NCI-H128 (cell line): ENCODE measurements around the gene ZNF37A.
"Not testable (repeated sequence)": the region's sequence is repeated elsewhere in the genome, so short reads cannot be mapped to it uniquely, and the experiment has no call there.

ENCODE experiments used
- DNase-seq: peaks from one replicate; lab custom pipeline; 2025; ENCODE audit not compliant: unreplicated experiment; lab: John Stamatoyannopoulos, UW

ZNF37A gene

DNA sequence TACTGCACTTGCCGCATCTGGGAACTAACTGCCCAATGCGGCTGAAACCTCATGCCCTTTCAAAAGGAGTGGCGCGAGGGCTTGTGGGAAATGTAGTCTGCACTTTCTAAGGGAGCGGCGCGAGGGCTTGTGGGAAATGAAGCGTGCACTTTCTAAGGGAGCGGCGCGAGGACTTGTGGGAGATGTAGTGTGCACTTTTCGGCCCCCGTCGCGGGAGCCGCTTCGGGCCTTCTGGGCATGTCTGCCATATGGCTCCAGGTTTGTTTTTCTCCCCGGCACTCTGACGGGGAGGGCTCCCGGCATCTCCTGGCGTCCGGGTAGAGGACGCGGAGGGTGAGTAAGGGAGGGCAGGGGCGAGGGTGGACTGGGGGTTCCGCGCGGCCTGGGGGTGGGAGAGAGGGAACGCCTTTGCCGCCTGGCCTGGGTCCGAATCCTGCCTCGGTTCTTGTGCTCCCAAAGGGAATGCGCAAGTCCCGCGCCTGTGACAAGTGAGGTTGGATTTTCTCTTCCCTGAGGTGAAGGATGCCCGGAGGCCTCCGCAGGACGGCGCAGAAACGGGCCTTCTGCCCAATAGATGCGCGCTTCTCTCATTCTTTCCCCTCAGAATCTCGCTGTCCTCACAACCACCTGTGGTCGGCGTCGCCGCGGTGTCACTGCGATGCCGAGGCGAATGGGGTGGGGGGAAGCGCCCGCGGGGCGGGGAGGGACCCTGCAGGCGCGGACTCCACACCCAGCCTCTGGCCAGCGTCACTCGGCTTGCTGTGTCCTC lies at the start of gene ZNF37A:
Gene ZNF37A, plus strand, starts transcription at position 180 of the 769 bp plus-strand sequence. CDS start 2,281 bp downstream, outside the sequence.
- DNase-seq: peak; percentile 57

DNA sequence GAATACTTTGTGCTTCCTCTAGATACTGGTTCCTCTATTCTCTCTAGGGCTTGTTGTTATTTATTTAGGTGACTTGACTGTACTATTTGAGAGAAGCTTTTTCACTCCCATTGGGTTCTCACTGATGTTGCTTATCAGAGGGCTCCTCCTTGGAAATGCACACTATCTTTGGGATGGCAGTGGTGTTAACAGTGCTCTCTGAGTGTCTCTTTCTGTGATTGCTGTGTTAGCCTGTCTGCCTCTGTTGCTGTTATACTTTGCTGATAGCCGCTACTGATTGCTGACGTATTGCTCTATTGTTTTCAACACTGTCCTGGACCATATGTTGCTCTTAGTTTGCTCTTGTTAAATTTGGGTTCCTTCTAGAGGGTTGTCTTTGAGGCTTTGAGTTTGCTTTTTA lies 49.0 kb upstream of the ZNF37A start:
- DNase-seq: no peak

DNA sequence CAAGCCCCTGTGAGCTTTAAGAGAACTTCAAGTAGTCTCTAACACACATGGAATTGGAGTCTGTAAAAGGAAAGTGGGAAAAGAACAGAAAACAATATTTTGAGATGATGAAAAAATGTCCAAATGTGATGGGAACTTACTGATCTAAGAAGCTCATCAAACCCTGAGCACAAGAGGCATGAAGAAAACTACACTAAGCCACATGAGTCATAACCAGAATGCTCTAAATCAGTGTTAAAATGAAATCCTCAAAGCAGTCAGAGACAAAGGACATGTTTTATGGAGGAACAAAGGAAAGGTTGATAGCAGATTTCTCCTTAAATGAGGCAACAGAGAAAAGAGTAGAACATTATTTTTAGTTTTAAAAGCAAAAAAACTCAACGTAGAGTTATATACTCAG lies 46.5 kb upstream of the ZNF37A start:
- DNase-seq: no peak

DNA sequence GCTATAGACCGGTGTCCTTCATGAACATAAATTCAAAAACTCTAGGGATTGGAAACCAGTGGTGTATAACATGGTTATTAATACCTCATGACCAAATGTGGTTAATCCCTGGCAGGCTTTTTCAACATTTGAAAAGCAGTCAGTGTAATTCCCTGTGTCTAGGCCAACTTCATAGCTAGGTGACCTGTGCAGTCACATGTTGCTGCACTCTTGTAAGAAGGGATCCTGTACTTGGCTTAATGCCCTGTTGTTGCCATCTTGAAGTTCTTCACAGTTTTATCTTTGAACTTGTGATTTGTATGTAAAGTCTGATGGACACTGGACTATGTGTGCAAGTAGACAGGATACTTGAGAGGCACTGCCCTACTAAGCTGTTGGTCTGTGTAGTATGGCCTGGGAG lies 43.9 kb upstream of the ZNF37A start:
- no peak for DNase-seq

DNA sequence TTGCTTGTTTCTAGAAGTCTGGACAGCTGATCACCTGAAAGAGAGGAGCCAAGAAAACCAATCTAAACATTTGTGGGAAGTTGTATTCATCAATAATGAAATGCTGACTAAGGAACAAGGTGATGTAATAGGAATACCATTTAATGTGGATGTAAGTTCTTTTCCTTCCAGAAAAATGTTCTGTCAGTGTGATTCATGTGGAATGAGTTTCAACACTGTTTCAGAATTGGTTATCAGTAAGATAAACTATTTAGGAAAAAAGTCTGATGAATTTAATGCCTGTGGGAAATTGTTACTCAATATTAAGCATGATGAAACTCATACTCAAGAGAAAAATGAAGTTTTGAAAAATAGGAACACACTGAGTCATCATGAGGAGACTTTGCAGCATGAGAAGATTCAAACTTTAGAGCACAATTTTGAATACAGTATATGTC lies 39.8 kb upstream of the ZNF37A start:
- DNase-seq: no peak

DNA sequence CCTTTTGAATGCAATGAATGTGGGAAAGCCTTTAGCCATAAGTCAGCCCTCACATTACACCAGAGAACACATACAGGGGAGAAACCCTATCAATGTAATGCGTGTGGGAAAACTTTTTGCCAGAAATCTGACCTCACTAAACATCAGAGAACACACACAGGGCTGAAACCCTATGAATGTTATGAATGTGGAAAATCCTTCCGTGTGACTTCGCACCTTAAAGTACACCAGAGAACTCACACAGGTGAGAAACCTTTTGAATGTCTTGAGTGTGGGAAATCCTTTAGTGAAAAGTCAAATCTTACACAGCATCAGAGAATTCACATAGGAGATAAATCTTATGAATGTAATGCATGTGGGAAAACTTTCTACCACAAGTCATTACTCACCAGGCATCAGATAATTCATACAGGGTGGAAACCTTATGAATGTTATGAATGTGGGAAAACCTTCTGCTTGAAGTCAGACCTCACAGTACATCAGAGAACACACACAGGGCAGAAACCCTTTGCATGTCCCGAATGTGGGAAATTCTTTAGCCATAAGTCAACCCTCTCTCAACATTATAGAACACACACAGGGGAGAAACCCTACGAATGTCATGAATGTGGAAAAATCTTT lies 38.8 kb upstream of the ZNF37A start:
- not testable (repeated sequence) for DNase-seq

DNA sequence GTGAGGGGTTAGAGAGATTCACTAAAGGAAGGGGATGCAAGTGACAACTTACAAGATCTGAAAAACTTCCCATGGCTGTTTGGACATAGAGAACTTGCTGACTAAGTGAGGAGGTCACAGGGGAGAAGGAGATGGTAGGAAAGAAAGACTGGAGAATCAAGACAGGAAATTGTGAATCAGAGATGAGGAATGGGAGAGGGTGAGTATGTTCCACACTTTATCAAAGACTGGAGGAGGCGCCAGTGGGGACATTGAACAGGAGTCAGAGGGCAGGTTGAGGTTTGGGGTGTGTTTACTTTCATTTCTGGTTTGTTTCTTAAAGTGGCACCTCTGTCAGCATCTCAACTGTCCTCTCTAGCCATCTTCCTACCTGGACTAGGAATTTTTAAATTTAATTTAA lies 24.5 kb upstream of the ZNF37A start:
- DNase-seq: not testable (repeated sequence)

DNA sequence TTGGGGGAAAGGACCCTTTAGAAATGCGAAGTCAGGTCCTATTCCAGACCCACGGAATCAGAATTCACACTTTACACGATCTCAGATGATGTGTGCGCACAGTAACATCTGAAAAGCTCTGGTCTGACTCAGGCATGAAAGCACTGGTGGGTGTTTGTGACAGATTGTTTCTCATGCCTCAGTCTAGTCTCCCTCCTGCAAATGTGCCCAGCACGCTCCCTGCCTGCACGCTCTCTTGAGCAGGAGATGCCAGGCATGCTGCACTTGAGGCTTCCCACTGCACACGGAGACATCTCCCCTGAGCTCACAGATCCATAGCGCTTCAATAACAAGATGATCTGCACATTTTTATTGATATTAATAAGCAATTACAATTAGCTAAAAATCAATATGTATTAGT lies 23.6 kb upstream of the ZNF37A start:
- no peak for DNase-seq

DNA sequence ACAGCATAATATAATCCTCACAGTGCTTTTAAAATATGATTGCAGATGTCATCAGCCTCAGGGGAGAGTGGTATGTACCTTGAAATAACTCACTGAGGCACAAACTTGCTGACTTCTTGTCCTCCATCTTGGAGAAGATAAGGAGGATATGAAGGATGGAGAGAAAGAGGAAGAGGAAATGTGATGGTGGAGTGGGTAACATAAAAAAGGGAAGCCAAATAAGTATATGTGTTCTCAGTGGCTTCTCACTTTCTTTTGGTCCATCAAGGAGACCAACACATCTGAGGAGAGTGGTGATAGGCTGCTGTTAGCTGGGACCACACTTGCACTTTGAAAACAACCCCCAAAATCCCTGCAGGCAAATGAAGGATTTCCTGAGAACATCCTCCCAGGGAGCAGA lies 21.6 kb upstream of the ZNF37A start:
- DNase-seq: no peak

DNA sequence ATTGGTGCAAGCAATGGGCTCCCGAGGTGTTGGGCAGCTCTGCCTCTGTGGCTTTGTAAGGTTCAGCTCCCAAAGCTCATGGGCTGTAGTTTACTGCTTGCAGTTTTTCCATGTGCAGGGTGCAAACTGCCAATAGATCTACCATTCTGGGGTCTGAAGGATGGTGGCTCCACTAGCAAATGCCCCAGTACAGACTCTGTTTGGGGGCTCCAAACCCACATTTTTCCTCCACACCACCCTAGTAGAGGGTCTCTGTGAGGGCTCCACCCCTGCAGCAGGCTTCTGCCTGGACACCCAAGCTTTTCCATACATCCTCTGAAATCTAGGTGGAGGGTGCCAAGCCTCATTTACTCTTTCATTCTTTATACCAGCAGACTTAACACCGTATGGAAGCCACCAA lies 17.4 kb upstream of the ZNF37A start:
- DNase-seq: no peak

DNA sequence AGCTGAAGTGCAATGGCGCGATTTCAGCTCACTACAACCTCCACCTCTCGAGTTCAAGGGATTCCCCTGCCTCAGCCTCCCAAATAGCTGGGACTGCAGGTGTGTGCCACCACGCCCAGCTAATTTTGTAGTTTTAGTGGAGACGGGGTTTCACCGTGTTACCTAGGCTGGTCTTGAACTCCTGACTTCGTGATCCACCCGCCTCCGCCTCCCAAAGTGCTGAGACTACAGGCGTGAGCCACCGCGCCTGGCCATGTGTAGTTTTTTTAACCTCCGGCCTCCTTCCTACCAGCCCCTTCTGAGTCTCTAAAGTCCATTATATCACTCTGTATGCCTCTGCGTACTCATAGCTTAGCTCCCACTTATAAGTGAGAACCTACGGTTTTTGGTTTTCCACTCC lies 819 bp upstream of the ZNF37A start:
- not testable (repeated sequence) for DNase-seq

DNA sequence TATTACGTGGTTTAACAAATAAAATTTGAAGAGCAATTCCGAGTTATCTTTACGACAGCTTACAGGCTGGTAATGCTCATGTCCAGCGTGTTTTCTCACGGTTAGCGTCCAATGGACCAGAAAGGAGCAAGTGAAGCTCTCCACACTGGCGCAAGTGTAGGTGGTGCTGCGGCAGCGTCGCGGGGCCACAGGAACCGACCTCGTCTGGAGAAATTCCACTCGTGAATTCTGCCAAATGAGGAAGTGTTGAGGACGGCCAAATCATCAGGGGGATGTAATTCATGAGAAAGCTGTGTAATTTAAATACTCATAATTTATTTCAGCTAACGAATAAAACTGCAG lies 350 bp upstream of the ZNF37A start:
- no peak for DNase-seq

DNA sequence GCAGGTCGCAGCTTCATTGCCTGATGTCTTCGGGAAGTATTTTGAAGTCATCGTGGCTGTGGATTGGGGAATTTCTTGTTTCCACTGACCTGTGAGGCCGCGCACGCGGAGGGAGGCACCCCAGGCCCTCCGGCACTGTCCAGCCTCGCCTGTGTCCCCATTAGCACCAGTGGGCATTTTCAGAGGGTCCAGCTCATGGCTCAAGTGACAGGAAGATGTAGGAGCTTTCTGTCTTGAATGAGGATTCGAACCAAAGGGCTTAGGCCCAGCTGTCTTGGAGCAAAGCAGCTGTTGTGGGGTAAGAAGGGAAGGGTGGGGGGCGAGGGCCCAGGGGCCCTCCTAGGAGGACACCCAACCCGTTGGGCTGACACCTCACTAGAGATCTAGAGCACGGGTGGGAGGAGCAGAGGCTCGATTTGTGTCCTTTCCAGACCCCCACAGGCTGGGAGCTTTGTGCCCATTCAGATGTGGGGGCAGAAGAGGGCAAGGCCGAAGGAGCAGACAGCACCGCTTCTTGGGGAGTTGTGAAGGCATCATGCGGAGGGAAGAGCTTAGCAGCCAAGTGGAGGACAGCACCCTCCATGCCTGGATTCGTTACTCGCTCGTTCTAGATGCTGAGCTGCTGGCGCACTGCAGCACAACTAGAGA lies 914 bp downstream of the ZNF37A start:
- no peak for DNase-seq

DNA sequence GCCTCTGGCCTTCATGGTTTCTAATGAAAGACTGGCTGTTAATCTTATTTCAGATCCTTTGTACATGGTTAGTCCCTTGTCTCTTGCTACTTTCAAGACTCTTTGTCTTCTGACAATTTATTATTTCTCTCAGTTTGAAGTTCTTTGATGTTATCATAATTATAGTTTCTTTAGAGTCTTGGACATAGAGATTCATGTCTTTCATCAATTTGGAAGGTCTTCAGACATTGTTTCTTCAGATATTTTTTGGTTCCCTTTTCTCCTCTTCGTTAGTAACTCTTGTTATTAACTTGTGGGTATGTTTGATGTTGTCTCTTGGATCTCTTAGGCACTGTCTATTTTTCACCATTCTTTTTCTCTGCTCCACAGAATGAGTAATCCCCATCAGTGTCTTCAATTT lies 8.7 kb downstream of the ZNF37A start:
- no peak for DNase-seq

DNA sequence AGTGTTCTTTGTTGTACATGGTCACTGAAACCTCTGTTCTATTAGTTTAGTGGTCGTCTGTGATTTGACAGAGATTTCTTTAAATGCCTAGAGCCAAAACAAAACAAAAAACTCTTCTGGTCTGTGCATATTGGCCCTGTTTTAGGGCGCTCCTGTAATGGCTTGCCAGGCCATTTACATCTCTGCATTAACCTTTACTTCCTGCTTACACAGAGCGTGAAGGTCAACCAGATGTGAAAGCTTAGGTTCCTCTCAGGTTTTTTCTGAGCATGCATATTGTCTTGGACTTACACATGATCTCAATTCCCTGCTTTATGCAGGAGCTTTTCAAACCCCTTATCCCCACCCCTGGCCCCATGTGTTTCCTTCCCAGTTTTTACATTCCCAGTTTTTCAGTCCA lies 9.6 kb downstream of the ZNF37A start:
- no peak for DNase-seq

DNA sequence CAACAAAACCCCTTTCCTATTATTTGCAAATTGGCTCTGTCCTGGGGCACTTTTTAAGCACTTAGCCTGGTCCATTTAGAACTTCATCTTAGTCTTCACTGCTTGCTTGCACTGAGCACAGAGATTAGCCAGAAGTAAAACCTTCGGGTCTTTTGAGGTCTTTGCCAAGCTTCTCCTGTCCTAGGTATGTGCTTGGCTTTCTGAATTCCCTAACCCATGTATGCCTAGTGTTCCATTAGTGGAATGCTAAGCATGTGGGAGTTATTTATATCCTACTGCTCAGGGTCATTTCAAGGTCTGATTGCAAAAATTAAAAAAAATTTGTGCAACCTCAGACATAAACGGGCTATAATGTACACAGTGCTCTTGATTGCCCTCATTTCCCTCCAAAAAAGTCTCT lies 18.0 kb downstream of the ZNF37A start:
- no peak for DNase-seq

DNA sequence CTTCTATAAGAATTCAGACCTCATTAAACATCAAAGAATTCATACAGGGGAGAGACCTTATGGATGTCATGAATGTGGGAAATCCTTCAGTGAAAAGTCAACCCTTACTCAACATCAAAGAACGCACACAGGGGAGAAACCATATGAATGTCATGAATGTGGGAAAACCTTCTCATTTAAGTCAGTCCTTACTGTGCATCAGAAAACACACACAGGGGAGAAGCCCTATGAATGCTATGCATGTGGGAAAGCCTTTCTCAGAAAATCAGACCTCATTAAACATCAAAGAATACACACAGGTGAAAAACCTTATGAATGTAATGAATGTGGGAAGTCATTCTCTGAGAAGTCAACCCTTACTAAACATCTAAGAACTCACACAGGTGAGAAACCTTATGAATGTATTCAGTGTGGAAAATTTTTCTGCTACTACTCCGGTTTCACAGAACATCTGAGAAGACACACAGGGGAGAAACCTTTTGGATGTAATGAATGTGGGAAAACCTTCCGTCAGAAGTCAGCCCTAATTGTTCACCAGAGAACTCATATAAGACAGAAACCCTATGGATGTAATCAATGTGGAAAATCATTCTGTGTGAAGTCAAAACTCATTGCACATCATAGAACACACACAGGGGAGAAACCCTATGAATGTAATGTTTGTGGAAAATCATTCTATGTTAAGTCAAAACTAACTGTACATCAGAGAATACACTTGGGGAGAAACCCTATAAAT lies 24.1 kb downstream of the ZNF37A start:
- no peak for DNase-seq

DNA sequence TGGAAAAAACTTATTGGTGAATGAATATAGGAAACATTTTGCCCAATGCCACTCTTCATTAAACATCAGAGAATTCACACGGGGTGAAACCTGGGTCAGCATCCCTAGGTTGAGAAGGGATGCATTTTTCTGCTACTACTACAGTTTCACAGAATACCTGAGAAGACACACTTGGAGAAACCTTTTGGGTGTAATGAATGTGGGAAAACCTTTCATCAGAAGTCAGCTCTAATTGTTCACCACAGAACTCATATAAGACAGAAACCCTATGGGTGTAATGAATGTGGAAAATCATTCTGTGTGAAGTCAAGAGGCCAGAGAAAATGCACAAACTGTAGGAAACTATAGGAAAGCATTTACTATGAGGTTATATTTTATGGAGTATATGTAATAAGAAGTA lies 24.9 kb downstream of the ZNF37A start:
- DNase-seq: no peak

DNA sequence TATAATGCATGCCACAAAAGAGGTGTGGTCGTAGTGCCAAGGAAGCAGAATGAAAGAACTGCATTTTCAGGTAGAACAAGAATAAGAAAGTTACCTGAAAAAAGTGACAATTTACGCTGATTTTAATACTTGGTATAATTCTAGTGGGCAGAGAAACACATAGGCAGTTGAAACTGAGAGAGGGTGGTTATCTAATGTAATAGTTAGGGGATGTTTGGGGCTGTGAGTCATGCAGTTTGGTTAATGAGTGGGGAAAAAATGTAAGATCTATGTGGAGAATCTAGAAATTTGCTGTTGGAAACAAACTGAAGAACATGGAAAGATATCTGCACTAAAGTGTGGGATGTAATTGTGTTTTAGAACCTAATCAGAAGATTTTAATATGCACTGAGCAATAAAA lies 33.7 kb downstream of the ZNF37A start:
- no peak for DNase-seq

DNA sequence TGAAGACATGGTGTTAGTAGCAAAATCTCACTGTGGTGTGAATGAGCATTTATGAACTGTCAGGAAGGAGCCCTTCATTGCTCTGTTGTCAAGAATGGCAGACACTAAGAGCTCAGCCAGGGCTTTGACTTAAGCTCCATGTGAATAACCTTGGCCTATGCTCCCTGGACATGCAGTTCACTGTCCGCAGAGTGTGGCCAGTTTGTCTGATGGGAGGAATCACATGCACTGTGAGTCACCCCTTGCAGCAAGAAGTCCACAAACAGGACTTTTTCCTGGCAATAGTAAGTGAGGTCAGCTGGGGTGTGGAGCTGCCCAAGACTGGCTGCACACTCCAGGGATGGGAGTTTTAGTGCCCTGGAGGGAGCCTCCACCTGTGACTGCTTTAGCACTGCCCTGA lies 49.5 kb downstream of the ZNF37A start:
- no peak for DNase-seq

DNA sequence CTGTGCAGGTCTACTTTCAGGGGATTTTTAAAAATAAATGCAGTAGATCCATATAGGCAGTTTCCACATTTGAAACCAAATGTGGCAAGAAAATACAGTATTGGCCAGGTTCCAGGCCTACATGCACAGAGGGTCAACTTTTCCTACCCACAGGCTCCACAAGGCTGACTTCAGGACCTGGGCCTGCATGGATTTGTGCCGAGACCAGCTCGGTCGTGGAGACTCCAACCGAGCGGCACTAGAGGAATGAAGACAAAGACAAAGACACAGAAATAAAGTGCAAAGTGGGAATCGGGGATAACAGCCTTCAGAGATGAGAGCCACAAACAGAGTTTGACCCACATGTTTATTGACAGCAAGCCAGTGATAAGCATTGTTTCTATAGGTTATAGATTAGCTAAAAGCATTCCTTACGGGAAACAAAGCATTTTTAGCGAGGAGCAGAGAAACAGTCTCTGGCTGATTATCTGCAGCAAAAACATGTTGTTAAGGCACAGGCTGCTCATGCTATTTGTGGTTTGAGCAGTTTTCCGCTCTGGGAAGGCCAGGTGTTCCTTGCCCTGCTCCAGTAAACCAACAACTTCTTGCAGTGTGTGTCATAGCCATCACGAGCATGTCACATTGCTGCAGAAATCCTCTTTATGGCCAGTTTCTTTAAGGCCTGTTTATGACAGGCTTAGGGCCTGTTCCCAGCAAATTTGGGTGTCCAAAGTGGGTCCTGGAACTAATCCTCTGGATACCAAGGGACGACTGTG lies 52.6 kb downstream of the ZNF37A start:
- no peak for DNase-seq
